Neural progenitor cell (in vitro differentiated cells): Measurements from ENCODE around the gene PIP5KL1.

Experiments used
- CTCF ChIP-seq: fragments of 200-600 bp; sonication (generic); IDR thresholded peaks from 2 replicates; pipeline ENCODE4 v1.5.1; 2017; ENCODE audit warnings: antibody characterized with exemption, mild to moderate bottlenecking
- EZH2 ChIP-seq: fragments of 200-600 bp; sonication (generic); IDR thresholded peaks from 2 replicates; pipeline ENCODE4 v1.6.1; 2017; ENCODE audit warnings: antibody characterized with exemption, mild to moderate bottlenecking, moderate library complexity

GRCh38 chr9:127877566-127877998 is 53.0 kb downstream of the PIP5KL1 start, which contains the start of gene AK1:
- TF ChIP-seq CTCF, result no peak
- no peak for TF ChIP-seq EZH2
